ENCODE measurements around the gene CSMD2.

DNA sequence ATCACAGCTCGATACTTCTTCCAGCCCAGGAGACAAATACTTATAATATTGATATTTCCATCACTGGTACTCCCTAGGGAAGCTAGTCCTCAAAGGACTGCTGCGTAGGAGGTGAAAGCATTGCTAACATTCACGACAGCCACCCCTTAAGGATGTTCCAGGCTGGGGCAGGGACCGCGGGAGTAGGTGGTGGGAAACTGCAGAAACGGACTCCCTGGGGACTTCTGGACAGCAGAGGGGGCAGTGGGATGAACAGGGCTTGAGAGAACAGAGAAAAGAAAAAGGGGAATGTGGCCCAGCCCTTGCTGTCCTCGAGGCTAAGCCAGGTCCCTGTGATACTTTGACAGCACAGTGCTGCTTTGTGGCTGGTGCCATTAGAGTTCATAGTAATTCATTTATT lies 193.1 kb downstream of the CSMD2 start:
- no peak for TF ChIP-seq ZNF274 (IDR thresholded peaks at IDR 0.05; ENCODE audit: low read depth, low read length)
- no peak for TF ChIP-seq YY1 (IDR thresholded peaks at IDR 0.05; ENCODE audit: insufficient read depth, insufficient read length)
- no peak for TF ChIP-seq SUZ12 (IDR thresholded peaks at IDR 0.05; ENCODE audit: extremely low read depth, insufficient read depth, insufficient read length)

Data from NT2/D1 (cell line).